ENCODE results near the gene TTYH1.

The TTYH1 gene

DNA sequence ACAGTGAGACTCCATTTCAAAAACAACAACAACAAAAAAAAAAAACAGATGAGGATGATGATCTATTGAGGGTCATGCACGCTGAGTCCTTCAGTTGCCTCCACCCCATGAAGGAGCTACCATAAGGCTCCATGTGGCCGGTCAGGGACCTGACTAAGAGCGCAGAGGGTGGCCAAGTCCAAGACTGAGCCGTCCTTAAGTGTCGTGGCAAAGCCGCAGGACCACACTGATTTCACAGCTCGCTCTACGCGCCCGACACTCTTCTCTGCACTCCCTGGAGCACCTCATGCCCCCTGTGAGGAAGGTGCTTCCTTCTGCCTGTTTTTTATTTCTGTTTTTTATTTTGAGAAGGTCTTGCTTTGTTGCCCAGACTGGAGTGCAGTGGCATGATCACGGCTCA lies 12.3 kb downstream of the TTYH1 start:
- H3K27me3 Mint-ChIP-seq, result peaks cover 19% of the 10 kb centered on the region
- H3K36me3 Mint-ChIP-seq, result no peaks in the 10 kb centered on the region
- H3K4me3 Mint-ChIP-seq, result no peak overlapping the region
- no peak overlapping the region for H3K27ac Mint-ChIP-seq
- peaks cover 6% of the 10 kb centered on the region for H3K4me1 Mint-ChIP-seq
- H3K9me3 Mint-ChIP-seq, result no peaks in the 10 kb centered on the region

DNA sequence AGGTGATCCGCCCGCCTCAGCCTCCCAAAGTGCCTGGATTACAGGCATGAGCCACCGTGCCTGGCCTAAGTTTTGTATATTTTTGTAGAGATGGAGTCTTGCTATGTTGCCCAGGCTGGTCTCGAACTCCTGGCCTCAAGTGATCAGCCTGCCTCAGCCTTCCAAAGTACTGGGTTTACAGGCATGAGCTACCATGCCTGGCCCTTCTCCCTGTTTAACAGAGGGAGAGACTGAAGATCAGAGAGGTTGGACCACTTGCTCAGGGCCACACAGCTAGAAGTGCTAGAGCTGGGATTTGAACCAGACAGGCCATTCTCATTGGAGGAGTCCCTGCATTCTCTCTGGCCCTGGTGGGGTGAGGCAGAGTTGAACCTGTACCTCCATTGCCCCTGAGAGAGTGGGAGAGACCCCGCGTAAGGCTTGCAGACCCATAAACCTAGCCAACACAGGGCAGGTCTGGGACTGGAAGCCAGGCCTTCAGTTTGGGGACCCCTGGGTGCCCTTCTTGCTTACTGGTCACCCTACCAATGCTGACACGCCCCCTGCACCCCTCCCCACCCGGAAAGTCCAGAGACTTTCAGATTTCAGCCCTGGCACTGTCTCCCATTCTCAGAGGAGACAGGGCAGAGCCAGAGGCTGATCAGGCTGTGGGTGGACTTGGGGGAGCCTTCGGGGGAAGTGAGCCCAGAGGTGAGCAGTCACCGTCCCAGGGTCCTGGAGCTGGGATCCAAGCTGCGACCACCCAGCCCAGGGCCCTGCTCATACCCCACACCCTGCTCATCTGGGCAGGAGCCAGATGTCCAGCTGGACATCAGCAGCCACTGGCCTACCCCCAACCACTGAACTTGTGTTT lies 13.3 kb downstream of the TTYH1 start:
- Mint-ChIP-seq H3K4me1 (peaks cover 6% of the 10 kb centered on the region), H3K36me3 (no peaks in the 10 kb centered on the region), H3K9me3 (no peaks in the 10 kb centered on the region), H3K27ac (no peak overlapping the region), H3K27me3 (peaks cover 15% of the 10 kb centered on the region), H3K4me3 (no peak overlapping the region)

- H3K27ac Mint-ChIP-seq, result no peak overlapping the region
- H3K4me3 Mint-ChIP-seq, result no peak overlapping the region
- peaks cover 10% of the 10 kb centered on the region for H3K4me1 Mint-ChIP-seq
- no peaks in the 10 kb centered on the region for H3K9me3 Mint-ChIP-seq
- H3K36me3 Mint-ChIP-seq, result no peaks in the 10 kb centered on the region
- peaks cover 13% of the 10 kb centered on the region for H3K27me3 Mint-ChIP-seq
Observed at GRCh38 chr19:54429176-54429495, 13.9 kb downstream of the TTYH1 start.

- Mint-ChIP-seq H3K4me3 (no peak overlapping the region), H3K9me3 (no peaks in the 10 kb centered on the region), H3K36me3 (no peaks in the 10 kb centered on the region), H3K27ac (no peak overlapping the region), H3K4me1 (peaks cover 15% of the 10 kb centered on the region), H3K27me3 (peaks cover 13% of the 10 kb centered on the region)
Observed at GRCh38 chr19:54429545-54430227, 14.4 kb downstream of the TTYH1 start.

DNA sequence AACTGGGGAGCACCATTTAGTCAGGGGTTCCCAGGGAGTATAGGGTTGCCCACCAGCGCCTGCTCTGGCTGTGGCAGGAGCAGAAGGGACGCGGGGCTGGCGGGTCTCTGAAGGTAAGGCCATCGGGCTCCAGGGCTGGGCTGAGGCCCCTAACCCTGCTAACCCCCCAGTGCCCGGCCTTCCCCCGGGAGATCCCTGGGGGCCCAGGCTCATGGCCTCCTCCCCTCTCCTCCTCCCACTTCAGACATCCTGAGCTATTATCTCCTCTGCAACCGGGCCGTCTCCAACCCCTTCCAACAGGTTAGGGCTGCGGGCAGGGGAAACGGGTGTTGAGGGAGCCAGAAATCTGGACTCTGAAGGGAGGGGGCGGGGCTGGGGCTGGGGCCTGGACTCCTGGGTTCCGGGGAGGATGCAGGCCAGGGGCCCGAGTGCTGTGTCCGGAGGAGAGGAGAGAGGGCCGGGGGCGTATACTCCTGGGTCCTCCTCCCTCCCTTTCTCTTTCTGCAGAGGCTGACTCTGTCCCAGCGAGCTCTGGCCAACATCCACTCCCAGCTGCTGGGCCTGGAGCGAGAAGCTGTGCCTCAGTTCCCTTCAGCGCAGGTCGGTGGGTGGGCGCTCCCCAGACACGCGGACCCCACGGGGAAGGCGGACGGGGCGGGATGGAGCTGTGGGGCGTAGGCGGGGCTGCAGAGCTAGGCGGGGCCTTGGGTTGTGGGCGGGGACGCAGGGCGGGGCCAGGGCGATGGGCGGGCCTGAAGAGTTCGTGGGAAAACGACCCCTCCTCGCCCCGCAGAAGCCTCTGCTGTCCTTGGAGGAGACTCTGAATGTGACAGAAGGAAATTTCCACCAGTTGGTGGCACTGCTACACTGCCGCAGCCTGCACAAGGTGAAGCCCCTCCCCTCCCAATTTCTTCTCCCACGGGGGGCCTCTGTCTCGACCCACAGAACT lies 15.3 kb downstream of the TTYH1 start:
- H3K4me1 Mint-ChIP-seq, result peaks cover 20% of the 10 kb centered on the region
- peak overlapping the region; percentile 36 for H3K4me3 Mint-ChIP-seq
- H3K27ac Mint-ChIP-seq, result no peak overlapping the region
- no peaks in the 10 kb centered on the region for H3K9me3 Mint-ChIP-seq
- peaks cover 11% of the 10 kb centered on the region for H3K27me3 Mint-ChIP-seq
- H3K36me3 Mint-ChIP-seq, result no peaks in the 10 kb centered on the region

DNA sequence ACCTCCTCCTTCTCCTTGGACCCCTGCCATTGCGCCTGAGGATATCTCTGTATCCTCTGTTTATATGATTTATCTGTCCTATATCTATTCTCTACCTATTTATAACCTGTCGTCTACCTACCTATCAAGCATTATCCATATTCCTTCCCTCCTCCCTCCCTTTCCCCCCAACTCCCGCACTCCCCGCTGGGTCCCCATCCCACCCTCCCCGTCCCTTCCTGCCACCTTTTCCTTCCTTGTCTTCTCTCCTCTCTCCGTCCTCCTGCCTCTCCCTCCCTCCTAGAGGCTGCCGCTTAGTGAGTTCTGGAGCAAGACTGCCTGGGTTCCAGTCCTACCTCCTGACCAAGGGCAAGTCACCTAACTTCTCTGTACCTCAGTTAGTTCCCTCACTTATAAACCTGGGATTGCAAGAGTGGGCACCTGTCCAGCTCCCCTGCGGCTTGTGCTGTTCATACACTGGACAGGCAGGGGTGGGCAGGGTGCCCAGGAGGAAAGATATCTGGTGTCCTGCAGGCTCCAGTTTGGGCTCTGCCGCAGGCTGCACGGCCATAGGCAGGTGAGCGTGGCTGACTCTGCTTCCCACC lies 16.1 kb downstream of the TTYH1 start:
- peaks cover 20% of the 10 kb centered on the region for H3K4me1 Mint-ChIP-seq
- no peak overlapping the region for H3K4me3 Mint-ChIP-seq
- H3K9me3 Mint-ChIP-seq, result no peaks in the 10 kb centered on the region
- no peak overlapping the region for H3K27ac Mint-ChIP-seq
- H3K36me3 Mint-ChIP-seq, result no peaks in the 10 kb centered on the region
- H3K27me3 Mint-ChIP-seq, result peaks cover 5% of the 10 kb centered on the region

- Mint-ChIP-seq H3K4me1 (peaks cover 24% of the 10 kb centered on the region), H3K36me3 (no peaks in the 10 kb centered on the region), H3K27ac (no peak overlapping the region), H3K4me3 (no peak overlapping the region), H3K27me3 (peaks cover 2% of the 10 kb centered on the region), H3K9me3 (no peaks in the 10 kb centered on the region)
Observed at GRCh38 chr19:54432144-54432738, 17.0 kb downstream of the TTYH1 start.

DNA sequence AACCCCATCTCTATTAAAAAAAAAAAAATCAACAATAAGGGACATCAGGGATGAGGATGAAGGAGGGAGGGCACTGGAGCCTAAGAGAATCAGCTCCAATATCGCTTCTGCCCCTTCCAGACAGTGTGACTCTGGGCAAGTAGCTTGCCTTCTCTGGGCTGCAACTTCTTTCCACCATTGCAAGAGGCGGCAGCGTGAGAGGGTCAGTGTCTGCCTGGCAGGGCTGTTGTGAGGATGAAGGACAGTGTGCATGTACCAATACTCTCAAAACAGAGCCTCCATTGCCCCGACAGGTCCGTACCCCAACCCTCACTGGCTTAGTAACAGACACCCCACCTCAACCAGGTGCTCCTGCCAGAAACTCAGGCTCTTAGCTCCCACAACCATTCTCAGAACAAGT lies 18.4 kb downstream of the TTYH1 start:
- H3K27me3 Mint-ChIP-seq, result no peaks in the 10 kb centered on the region
- no peaks in the 10 kb centered on the region for H3K36me3 Mint-ChIP-seq
- H3K4me3 Mint-ChIP-seq, result no peak overlapping the region
- H3K9me3 Mint-ChIP-seq, result no peaks in the 10 kb centered on the region
- H3K4me1 Mint-ChIP-seq, result peaks cover 32% of the 10 kb centered on the region
- H3K27ac Mint-ChIP-seq, result peak overlapping the region; percentile 46

DNA sequence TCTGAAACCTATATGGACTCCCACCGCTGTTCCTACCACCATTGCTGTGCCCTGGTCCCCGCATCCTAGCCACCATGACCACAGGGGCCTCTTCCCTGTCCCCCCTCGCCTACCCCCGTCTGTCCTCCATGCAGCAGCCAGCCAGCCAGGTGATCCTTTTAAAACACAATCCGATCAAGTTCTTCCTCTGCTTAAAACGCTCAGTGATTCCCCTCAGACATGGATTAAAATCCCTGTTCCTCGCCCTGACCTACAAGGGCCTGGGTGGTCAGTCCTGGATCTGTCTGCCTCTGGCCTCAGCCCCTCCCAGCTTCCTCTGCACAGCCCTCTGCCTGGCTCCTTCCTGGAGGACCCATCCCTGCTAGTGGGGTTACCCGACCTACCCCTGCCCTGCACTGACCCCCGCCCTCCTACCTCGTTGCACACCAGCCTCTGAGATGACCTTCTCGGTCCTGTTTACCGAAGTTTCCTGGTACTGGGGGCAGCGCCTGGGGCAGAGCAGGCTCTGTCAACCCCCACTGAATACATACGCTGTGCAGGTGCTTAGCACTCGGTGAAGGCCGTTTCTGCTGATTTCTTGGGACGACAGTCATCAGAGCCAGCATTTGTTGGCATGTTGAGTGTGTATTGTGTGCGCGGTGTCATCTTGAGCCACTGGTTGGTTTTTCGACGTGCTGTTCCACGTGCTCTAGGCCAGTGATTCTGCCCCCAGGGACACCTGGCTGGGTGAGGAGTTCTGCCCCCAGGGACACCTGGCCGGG lies 19.0 kb downstream of the TTYH1 start:
- no peaks in the 10 kb centered on the region for H3K27me3 Mint-ChIP-seq
- no peaks in the 10 kb centered on the region for H3K36me3 Mint-ChIP-seq
- peak overlapping the region; percentile 46 for H3K27ac Mint-ChIP-seq
- H3K4me3 Mint-ChIP-seq, result no peak overlapping the region
- peaks cover 36% of the 10 kb centered on the region for H3K4me1 Mint-ChIP-seq
- H3K9me3 Mint-ChIP-seq, result no peaks in the 10 kb centered on the region

- Mint-ChIP-seq H3K36me3 (no peaks in the 10 kb centered on the region), H3K9me3 (no peaks in the 10 kb centered on the region), H3K4me3 (no peak overlapping the region), H3K4me1 (peaks cover 39% of the 10 kb centered on the region), H3K27me3 (no peaks in the 10 kb centered on the region), H3K27ac (no peak overlapping the region)
Observed at GRCh38 chr19:54434873-54435214, 19.6 kb downstream of the TTYH1 start.

DNA sequence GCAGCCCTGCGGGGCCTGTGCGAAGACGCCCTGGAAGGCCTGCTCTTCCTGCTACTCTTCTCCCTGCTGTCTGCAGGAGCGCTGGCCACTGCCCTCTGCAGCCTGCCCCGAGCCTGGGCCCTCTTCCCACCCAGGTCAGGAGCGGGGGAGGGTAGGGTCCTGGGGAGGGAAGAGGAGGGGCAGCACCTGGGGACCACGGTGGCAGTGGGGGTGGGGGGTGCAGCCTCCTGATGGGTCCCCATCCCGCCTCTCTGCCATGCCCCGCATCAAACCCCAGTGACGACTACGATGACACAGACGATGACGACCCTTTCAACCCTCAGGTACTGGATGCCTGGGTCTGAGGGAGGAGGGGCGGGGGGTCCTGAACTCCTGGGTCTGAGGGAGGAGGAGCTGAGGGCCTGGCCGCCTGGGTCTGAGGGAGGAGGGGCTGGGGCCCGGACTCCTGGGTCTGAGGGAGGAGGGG lies 20.3 kb downstream of the TTYH1 start:
- Mint-ChIP-seq H3K4me3 (no peak overlapping the region), H3K27me3 (no peaks in the 10 kb centered on the region), H3K27ac (no peak overlapping the region)

DNA sequence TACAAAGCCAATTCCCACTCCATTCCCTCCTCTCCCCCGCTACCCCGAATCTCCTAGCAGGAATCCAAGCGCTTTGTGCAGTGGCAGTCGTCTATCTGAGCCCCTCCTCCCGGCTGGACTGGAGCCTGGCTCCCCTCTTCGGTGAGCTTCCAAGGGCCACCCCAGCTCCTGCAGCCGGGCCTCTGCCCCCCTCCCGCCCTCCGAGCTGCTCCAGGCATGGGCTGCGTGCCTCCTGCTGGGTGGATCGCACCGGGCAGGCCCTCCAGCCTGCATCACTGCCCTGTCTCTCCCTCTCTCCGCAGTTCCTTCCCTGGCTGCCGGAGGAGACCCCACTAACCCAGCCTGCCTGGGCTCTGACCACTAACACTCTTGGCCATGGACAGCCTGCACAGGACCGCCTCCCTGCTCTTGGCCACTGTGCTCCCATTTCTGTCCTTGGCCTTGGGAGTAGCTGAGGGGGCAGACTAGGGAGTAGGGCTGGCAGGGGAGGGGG lies 20.8 kb downstream of the TTYH1 start:
- H3K9me3 Mint-ChIP-seq, result no peaks in the 10 kb centered on the region

More for the DNA sequence above, 20.3 kb downstream of the TTYH1 start:
- Mint-ChIP-seq H3K4me1 (peaks cover 39% of the 10 kb centered on the region), H3K36me3 (no peaks in the 10 kb centered on the region), H3K9me3 (no peaks in the 10 kb centered on the region)

GRCh38 chr19:54436628-54437252 lies 21.5 kb downstream of the TTYH1 start:
- Mint-ChIP-seq H3K27ac (peak overlapping the region; percentile 46), H3K4me3 (no peak overlapping the region), H3K9me3 (no peaks in the 10 kb centered on the region), H3K27me3 (no peaks in the 10 kb centered on the region), H3K36me3 (no peaks in the 10 kb centered on the region), H3K4me1 (peaks cover 33% of the 10 kb centered on the region)

More for the DNA sequence above, 20.8 kb downstream of the TTYH1 start:
- no peak overlapping the region for H3K4me3 Mint-ChIP-seq
- H3K4me1 Mint-ChIP-seq, result peaks cover 37% of the 10 kb centered on the region
- no peaks in the 10 kb centered on the region for H3K27me3 Mint-ChIP-seq
- no peaks in the 10 kb centered on the region for H3K36me3 Mint-ChIP-seq
- H3K27ac Mint-ChIP-seq, result no peak overlapping the region

Measured in activated naive CD4-positive, alpha-beta T cell treated with anti-CD3 and anti-CD28 coated beads, Interleukin-2, amount 50 U/mL, for 24 hours (primary cell).